ENCODE measurements around the gene KCP. TPM values are rescaled to one million over a fixed set of nuclear protein-coding genes. Genes with fewer than 3 reads are reported as not detected.

The KCP gene
- total RNA-seq, 1 experiment from 2014 or later: 9.9 TPM

DNA sequence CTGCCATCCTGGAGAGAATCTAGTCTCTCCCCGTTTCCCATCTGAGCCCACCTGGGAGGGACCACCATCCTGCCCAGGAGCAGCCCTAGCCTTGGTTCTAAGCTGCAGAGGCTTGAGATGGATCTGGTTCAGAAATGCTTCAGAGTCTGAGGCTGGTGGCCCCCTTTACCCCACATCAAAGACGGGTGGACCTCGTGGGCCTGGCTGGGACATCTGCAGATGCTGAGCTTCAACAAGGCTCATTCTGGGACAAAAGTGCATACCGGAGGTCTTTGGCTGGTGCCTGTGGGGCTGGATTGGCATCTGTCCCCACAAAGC is 22.3 kb upstream of the KCP start:
- Histone ChIP-seq H3K9me2 (ENCODE audit: insufficient read depth) (no peaks in the 10 kb centered on the region), H3K36me3 (ENCODE audit: low read depth) (no peaks in the 10 kb centered on the region), H3K4me1 (replicated peaks; ENCODE audit: insufficient read depth) (no peaks in the 10 kb centered on the region), H2AFZ (no peak overlapping the region), H3K27me3 (ENCODE audit: insufficient read depth, low read depth) (peaks cover 7% of the 10 kb centered on the region; the same call in 1 of the 2 replicates), H3F3A (ENCODE audit: insufficient read depth, low read depth) (no peaks in the 10 kb centered on the region), H3K4me2 (no peak overlapping the region), H3K4me3 (no peak overlapping the region), H4K20me1 (ENCODE audit: insufficient read depth) (no peaks in the 10 kb centered on the region), H3K79me2 (ENCODE audit: low read depth) (no peaks in the 10 kb centered on the region), H3K9me3 (ENCODE audit: insufficient read depth, low read depth) (no peaks in the 10 kb centered on the region), H3K27ac (no peak overlapping the region)
- TF ChIP-seq, protein P1, sequence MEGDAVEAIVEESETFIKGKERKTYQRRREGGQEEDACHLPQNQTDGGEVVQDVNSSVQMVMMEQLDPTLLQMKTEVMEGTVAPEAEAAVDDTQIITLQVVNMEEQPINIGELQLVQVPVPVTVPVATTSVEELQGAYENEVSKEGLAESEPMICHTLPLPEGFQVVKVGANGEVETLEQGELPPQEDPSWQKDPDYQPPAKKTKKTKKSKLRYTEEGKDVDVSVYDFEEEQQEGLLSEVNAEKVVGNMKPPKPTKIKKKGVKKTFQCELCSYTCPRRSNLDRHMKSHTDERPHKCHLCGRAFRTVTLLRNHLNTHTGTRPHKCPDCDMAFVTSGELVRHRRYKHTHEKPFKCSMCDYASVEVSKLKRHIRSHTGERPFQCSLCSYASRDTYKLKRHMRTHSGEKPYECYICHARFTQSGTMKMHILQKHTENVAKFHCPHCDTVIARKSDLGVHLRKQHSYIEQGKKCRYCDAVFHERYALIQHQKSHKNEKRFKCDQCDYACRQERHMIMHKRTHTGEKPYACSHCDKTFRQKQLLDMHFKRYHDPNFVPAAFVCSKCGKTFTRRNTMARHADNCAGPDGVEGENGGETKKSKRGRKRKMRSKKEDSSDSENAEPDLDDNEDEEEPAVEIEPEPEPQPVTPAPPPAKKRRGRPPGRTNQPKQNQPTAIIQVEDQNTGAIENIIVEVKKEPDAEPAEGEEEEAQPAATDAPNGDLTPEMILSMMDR (conservative IDR thresholded peaks at IDR 0.05): no peak
- no peak for TF ChIP-seq EZH2 (IDR thresholded peaks at IDR 0.05; ENCODE audit: low read depth)
- ChIA-PET CTCF (no interaction called here), POLR2A (ENCODE audit: unreplicated experiment) (interaction anchor here (0.7 kb wide), 1 partner anchor 11 kb away, joined by 4 read pairs; no protein-coding TSS in a partner anchor)
- intact Hi-C loops (cut with micrococcal nuclease; ENCODE audit: unreplicated experiment): no loop called here
- no peak for DNase-seq
- BruUV-seq (replicated peaks): no TSS peak

DNA sequence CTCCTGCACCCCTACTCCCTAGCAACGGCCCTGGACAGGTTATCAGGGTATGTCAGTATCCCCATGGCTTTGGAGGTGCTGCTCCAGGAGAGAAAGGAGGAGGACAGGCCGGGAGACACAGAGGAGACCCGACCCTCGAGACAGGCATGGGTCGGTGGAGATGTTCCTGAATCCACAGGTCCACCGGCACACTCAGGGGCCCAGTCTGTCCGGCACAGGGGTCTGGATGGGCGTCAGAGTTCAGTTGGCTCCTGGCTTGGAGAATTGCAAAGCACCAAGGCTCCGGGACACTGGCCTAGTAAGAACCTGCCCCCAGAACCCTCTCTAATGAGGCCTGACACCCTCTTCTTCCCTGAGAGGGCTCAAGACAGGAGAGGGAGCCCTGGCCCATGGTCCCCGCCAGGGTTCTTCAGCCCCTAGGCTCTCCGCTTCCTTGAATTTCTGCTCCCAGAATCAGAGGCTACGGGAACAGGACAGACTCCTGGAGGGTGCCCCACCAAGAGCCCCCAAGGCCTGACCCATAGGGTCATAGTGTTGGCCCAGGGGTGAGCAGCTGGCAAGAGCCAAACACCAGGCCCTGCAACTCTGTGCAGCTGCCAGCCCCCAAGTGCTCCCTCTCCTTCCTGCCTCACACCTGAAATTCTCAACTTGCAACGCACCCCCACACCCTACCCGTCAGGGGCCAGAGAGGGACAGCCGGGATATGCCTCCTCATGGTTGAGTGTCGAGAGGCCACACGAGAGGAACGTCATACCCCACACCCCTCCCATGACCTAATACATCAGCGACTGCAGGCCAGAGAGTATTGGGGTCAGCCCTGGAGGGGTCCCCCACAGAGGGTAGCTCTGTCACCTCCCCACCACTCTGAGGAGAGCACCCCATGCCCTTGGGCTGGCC is 21.7 kb upstream of the KCP start:
- Histone ChIP-seq H3K36me3 (ENCODE audit: low read depth) (no peaks in the 10 kb centered on the region), H3K9me2 (ENCODE audit: insufficient read depth) (no peaks in the 10 kb centered on the region), H3K79me2 (ENCODE audit: low read depth) (no peaks in the 10 kb centered on the region), H3K9me3 (ENCODE audit: insufficient read depth, low read depth) (no peaks in the 10 kb centered on the region), H3K4me3 (no peak overlapping the region), H2AFZ (no peak overlapping the region), H4K20me1 (ENCODE audit: insufficient read depth) (no peaks in the 10 kb centered on the region), H3K27me3 (ENCODE audit: insufficient read depth, low read depth) (peaks cover 6% of the 10 kb centered on the region; the same call in 1 of the 2 replicates), H3F3A (ENCODE audit: insufficient read depth, low read depth) (no peaks in the 10 kb centered on the region), H3K27ac (no peak overlapping the region), H3K4me2 (no peak overlapping the region), H3K4me1 (replicated peaks; ENCODE audit: insufficient read depth) (no peaks in the 10 kb centered on the region)
- TF ChIP-seq EZH2 (IDR thresholded peaks at IDR 0.05; ENCODE audit: low read depth): no peak
- TF ChIP-seq, protein P1 (conservative IDR thresholded peaks at IDR 0.05): no peak
- DNase-seq: no peak
- CTCF ChIA-PET: no interaction called here
- POLR2A ChIA-PET (ENCODE audit: unreplicated experiment): no interaction called here
- intact Hi-C loops (cut with micrococcal nuclease; ENCODE audit: unreplicated experiment): no loop called here
- no TSS peak for BruUV-seq (replicated peaks)

DNA sequence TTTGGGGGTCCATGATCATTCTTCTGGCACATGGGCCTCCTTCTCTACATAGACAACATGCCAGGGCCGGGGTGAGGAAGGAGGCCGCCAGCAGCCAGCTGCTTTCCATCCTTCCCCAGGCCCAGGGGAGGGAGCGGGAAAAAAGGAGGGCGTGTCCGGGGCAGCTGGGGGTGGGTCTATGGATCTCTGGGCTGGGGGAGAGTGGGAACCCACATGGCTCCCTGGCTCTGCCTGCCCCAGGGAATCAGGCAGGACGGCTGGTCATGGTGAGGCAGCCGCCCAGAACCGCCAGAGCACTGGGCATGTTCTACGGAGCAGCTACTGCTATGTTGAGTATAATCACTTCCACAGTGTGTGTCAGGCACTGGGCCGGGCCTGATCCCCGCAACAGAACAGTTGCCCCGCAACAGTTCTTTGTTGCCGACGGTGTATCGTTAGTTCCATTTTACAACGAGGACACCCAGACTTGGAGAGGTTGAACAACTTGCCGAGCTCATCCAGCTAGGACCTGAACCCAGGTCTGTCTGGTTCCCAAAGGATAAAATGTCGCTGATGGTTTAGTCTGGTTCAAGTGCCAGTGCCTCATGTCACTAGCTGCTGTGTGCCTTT is 20.8 kb upstream of the KCP start:
- H3K9me3 ChIP-seq (ENCODE audit: insufficient read depth, low read depth): no peaks in the 10 kb centered on the region
- POLR2A ChIA-PET (ENCODE audit: unreplicated experiment): no interaction called here
- no peaks in the 10 kb centered on the region for H4K20me1 ChIP-seq (ENCODE audit: insufficient read depth)
- H3K9me2 ChIP-seq (ENCODE audit: insufficient read depth): no peaks in the 10 kb centered on the region
- H3K27me3 ChIP-seq (ENCODE audit: insufficient read depth, low read depth): no peaks in the 10 kb centered on the region
- no peaks in the 10 kb centered on the region for H3F3A ChIP-seq (ENCODE audit: insufficient read depth, low read depth)
- H3K4me2 ChIP-seq: no peak overlapping the region
- no peaks in the 10 kb centered on the region for H3K36me3 ChIP-seq (ENCODE audit: low read depth)
- DNase-seq: no peak
- H3K4me3 ChIP-seq: no peak overlapping the region
- TF ChIP-seq, protein P1 (conservative IDR thresholded peaks at IDR 0.05): no peak
- TF ChIP-seq EZH2 (IDR thresholded peaks at IDR 0.05; ENCODE audit: low read depth): no peak
- no peak overlapping the region for H2AFZ ChIP-seq
- H3K4me1 ChIP-seq (replicated peaks; ENCODE audit: insufficient read depth): no peaks in the 10 kb centered on the region
- no peaks in the 10 kb centered on the region for H3K79me2 ChIP-seq (ENCODE audit: low read depth)
- H3K27ac ChIP-seq: no peak overlapping the region
- BruUV-seq (replicated peaks): no TSS peak
- intact Hi-C loops (cut with micrococcal nuclease; ENCODE audit: unreplicated experiment): no loop called here
- CTCF ChIA-PET: no interaction called here

All from PC-9 (cell line).